HEK293 (cell line): ENCODE measurements around the gene SLC2A2.

Experiments
- CTCF ChIA-PET: fragments of 350-600 bp; formaldehyde crosslinking; extraction: SDS; loops from one replicate; lab custom pipeline; 2021; ENCODE audit warnings: antibody characterized with exemption; lab: Yijun Ruan, JAX
- POLR2A ChIA-PET: fragments of 300-600 bp; formaldehyde crosslinking; extraction: SDS; loops from one replicate; lab custom pipeline; 2020; ENCODE audit warnings: antibody characterized with exemption, inconsistent platforms; lab: Yijun Ruan, JAX
- H3K27ac ChIP-seq: fragments of 200-500 bp; sonication (Bioruptor generic); 2 replicates; pipeline ENCODE4 v1.5.1; 2014; ENCODE audit warnings: low read depth, low read length, control low read depth, inconsistent platforms; ENCODE audit errors: extremely low read depth
- H3K36me3 ChIP-seq, 2 experiments: fragments of 200-500 bp in 1 of 2; sonication (Bioruptor generic) in 1 of 2; 1 replicate in 1 of 2; 2 replicates in 1 of 2; pipeline ENCODE4 v1.5.1; 2014 to 2017; ENCODE audit warnings: inconsistent platforms in 2 of 2, low read length in 2 of 2; ENCODE audit not compliant: control insufficient read depth in 2 of 2, insufficient read depth in 1 of 2
- H3K4me1 ChIP-seq: fragments of 200-500 bp; sonication (Bioruptor generic); 2 replicates; pipeline ENCODE4 v1.5.1; 2014; ENCODE audit warnings: mild to moderate bottlenecking, low read length, inconsistent platforms; ENCODE audit not compliant: control insufficient read depth, insufficient read depth
- H3K4me3 ChIP-seq: 2 replicates; pipeline ENCODE4 v1.5.1; 2011; ENCODE audit warnings: low read depth, mild to moderate bottlenecking, control low read depth, low read length, moderate library complexity
- H3K9me3 ChIP-seq: fragments of 200-500 bp; sonication (Bioruptor generic); 2 replicates; pipeline ENCODE4 v1.5.1; 2014; ENCODE audit warnings: low read depth, low read length, inconsistent platforms; ENCODE audit not compliant: control insufficient read depth, insufficient read depth
- GLIS1 ChIP-seq: fragments of 450-650 bp; formaldehyde crosslinking; IDR thresholded peaks from 2 replicates; pipeline ENCODE4 v1.5.1; 2016; ENCODE audit warnings: missing biosample characterization, missing genetic modification characterization
- HOXC10 ChIP-seq: sonication (generic); formaldehyde crosslinking; IDR thresholded peaks from 2 replicates; pipeline ENCODE4 v1.8.1; 2023; ENCODE audit warnings: mild to moderate bottlenecking, missing genetic modification reagents
- SCRT2 ChIP-seq: fragments of 450-650 bp; formaldehyde crosslinking; IDR thresholded peaks from 2 replicates; pipeline ENCODE4 v1.5.1; 2016; ENCODE audit warnings: missing biosample characterization, missing genetic modification characterization
- YY1 ChIP-seq: fragments of 450-650 bp; formaldehyde crosslinking; IDR thresholded peaks from 2 replicates; pipeline ENCODE4 v1.5.1; 2018; ENCODE audit warnings: missing biosample characterization, missing genetic modification characterization
- ZBTB20 ChIP-seq: fragments of 450-650 bp; formaldehyde crosslinking; IDR thresholded peaks from 2 replicates; pipeline ENCODE4 v1.5.1; 2016; ENCODE audit warnings: missing biosample characterization, missing genetic modification characterization
- ZFP3 ChIP-seq: fragments of 450-650 bp; formaldehyde crosslinking; IDR thresholded peaks from 2 replicates; pipeline ENCODE4 v1.5.1; 2016; ENCODE audit warnings: low read depth, missing biosample characterization, missing genetic modification characterization
- ZFP41 ChIP-seq: fragments of 450-650 bp; formaldehyde crosslinking; IDR thresholded peaks from 2 replicates; pipeline ENCODE4 v1.5.1; 2016; ENCODE audit warnings: missing biosample characterization, missing genetic modification characterization, borderline replicate concordance
- ZNF112 ChIP-seq: fragments of 450-650 bp; formaldehyde crosslinking; IDR thresholded peaks from 2 replicates; pipeline ENCODE4 v1.5.0; 2017; ENCODE audit warnings: missing biosample characterization, missing genetic modification characterization
- ZNF214 ChIP-seq: fragments of 450-650 bp; formaldehyde crosslinking; IDR thresholded peaks from 2 replicates; pipeline ENCODE4 v1.5.1; 2017; ENCODE audit warnings: missing biosample characterization, mild to moderate bottlenecking, missing genetic modification characterization, borderline replicate concordance
- ZNF302 ChIP-seq: fragments of 450-650 bp; formaldehyde crosslinking; IDR thresholded peaks from 2 replicates; pipeline ENCODE4 v1.5.1; 2016; ENCODE audit warnings: missing biosample characterization, missing genetic modification characterization, low read depth
- ZNF514 ChIP-seq: fragments of 450-650 bp; formaldehyde crosslinking; IDR thresholded peaks from 2 replicates; pipeline ENCODE4 v1.5.1; 2016; ENCODE audit warnings: missing biosample characterization, missing genetic modification characterization
- ZNF529 ChIP-seq: fragments of 450-650 bp; formaldehyde crosslinking; IDR thresholded peaks from 2 replicates; pipeline ENCODE4 v1.5.1; 2017; ENCODE audit warnings: missing genetic modification characterization, missing biosample characterization; ENCODE audit not compliant: insufficient replicate concordance
- ZNF747 ChIP-seq: fragments of 450-650 bp; formaldehyde crosslinking; IDR thresholded peaks from 2 replicates; pipeline ENCODE4 v1.5.1; 2016; ENCODE audit warnings: missing biosample characterization, missing genetic modification characterization
- ZNF768 ChIP-seq: fragments of 450-650 bp; formaldehyde crosslinking; IDR thresholded peaks from 2 replicates; pipeline ENCODE4 v1.5.1; 2018; ENCODE audit warnings: missing biosample characterization, mild to moderate bottlenecking, missing genetic modification characterization
- ZNF777 ChIP-seq: fragments of 450-650 bp; formaldehyde crosslinking; IDR thresholded peaks from 2 replicates; pipeline ENCODE4 v1.5.1; 2017; ENCODE audit warnings: missing biosample characterization, missing genetic modification characterization, borderline replicate concordance
- TF ChIP-seq, protein P1 (sequence below): fragments of 450-650 bp; formaldehyde crosslinking; IDR thresholded peaks from 2 replicates; pipeline ENCODE4 v1.5.1; 2017; ENCODE audit warnings: missing biosample characterization, missing genetic modification characterization
- TF ChIP-seq, protein P2 (sequence below): fragments of 450-650 bp; formaldehyde crosslinking; IDR thresholded peaks from 2 replicates; pipeline ENCODE4 v1.5.1; 2017; ENCODE audit warnings: missing biosample characterization, missing genetic modification characterization

The SLC2A2 gene

DNA sequence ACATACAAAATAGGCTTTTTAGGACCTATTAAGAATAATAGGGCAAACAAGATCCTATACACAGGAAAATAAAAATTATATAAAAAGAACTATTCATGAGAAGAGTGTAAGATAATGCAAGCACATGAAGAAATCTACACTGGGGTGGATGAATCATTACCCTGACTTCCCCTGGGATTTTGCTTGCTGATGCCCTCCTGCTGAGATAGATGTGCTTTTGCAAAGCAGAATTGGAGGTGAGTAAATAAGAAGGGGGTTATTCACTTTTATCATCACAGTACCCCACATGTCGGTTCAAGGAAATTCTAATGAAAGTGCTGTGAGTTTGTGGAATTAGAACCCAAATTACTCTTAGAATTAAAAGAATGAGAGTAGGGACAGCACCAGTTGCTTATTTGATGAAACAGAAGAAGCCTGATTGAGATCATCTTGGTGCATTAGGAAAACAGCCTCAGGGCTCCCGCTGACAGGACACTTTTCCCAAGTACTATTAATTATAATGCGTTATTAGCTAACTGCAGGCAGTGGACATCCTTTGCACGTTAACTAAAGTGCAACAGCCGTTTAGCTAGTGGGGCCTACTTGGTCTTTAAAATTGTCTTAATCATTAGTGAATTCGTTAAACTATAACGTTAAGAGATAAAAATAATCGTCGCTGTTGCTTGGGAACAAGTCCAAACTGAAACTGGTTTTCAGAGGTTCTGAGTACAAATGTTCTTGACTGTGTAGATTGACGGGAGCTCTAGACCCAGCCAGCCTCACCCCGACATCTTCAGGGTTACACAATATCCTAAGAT is 48.4 kb downstream of the SLC2A2 start:
- no peak for TF ChIP-seq ZNF777 (tag by site-specific recombination)
- peak; percentile 35 for TF ChIP-seq GLIS1
- TF ChIP-seq SCRT2 (tag by site-specific recombination), result peak; percentile 42
- no peak for TF ChIP-seq ZNF529 (tag by site-specific recombination)
- TF ChIP-seq, protein P1, sequence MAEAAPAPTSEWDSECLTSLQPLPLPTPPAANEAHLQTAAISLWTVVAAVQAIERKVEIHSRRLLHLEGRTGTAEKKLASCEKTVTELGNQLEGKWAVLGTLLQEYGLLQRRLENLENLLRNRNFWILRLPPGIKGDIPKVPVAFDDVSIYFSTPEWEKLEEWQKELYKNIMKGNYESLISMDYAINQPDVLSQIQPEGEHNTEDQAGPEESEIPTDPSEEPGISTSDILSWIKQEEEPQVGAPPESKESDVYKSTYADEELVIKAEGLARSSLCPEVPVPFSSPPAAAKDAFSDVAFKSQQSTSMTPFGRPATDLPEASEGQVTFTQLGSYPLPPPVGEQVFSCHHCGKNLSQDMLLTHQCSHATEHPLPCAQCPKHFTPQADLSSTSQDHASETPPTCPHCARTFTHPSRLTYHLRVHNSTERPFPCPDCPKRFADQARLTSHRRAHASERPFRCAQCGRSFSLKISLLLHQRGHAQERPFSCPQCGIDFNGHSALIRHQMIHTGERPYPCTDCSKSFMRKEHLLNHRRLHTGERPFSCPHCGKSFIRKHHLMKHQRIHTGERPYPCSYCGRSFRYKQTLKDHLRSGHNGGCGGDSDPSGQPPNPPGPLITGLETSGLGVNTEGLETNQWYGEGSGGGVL (tag by site-specific recombination), result no peak
- TF ChIP-seq, all 188 proteins: peak for 2
- ChIA-PET CTCF (interaction anchor here (0.8 to 1.0 kb wide), 2 partner anchors 14 to 1568 kb away, joined by 4 read pairs; no protein-coding TSS in a partner anchor), POLR2A (no interaction called here)
- Histone ChIP-seq H3K27ac (no peak overlapping the region), H3K36me3 (no peaks in the 10 kb centered on the region), H3K9me3 (no peaks in the 10 kb centered on the region), H3K4me3 (no peak overlapping the region), H3K4me1 (no peaks in the 10 kb centered on the region; the same call in 1 of the 2 replicates)

DNA sequence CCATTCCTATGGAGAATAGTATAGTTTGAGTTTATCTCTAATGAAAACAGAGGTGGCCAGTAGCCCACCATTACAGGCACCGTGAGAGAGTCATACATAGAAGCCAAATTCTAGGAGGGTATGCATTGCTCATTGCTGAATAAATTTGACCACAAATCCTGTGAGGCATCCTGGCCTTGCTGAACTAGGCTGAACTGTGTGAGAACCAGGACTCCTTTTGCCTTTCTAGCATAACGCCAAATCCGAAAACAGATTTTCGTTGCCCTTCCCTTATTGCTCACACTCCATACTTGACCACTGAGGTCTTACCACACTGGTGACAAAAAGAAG is 50.4 kb downstream of the SLC2A2 start:
- TF ChIP-seq, protein P2, sequence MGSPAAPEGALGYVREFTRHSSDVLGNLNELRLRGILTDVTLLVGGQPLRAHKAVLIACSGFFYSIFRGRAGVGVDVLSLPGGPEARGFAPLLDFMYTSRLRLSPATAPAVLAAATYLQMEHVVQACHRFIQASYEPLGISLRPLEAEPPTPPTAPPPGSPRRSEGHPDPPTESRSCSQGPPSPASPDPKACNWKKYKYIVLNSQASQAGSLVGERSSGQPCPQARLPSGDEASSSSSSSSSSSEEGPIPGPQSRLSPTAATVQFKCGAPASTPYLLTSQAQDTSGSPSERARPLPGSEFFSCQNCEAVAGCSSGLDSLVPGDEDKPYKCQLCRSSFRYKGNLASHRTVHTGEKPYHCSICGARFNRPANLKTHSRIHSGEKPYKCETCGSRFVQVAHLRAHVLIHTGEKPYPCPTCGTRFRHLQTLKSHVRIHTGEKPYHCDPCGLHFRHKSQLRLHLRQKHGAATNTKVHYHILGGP, result no peak
- no peak for TF ChIP-seq ZNF768
- no peak for TF ChIP-seq ZBTB20
- TF ChIP-seq ZNF214 (tag by site-specific recombination), result no peak
- TF ChIP-seq ZNF112 (tag by site-specific recombination), result no peak
- TF ChIP-seq ZNF302 (tag by site-specific recombination), result no peak
- no peak for TF ChIP-seq ZFP3
- no peak for TF ChIP-seq ZNF514 (tag by site-specific recombination)
- POLR2A ChIA-PET, result no interaction called here

DNA sequence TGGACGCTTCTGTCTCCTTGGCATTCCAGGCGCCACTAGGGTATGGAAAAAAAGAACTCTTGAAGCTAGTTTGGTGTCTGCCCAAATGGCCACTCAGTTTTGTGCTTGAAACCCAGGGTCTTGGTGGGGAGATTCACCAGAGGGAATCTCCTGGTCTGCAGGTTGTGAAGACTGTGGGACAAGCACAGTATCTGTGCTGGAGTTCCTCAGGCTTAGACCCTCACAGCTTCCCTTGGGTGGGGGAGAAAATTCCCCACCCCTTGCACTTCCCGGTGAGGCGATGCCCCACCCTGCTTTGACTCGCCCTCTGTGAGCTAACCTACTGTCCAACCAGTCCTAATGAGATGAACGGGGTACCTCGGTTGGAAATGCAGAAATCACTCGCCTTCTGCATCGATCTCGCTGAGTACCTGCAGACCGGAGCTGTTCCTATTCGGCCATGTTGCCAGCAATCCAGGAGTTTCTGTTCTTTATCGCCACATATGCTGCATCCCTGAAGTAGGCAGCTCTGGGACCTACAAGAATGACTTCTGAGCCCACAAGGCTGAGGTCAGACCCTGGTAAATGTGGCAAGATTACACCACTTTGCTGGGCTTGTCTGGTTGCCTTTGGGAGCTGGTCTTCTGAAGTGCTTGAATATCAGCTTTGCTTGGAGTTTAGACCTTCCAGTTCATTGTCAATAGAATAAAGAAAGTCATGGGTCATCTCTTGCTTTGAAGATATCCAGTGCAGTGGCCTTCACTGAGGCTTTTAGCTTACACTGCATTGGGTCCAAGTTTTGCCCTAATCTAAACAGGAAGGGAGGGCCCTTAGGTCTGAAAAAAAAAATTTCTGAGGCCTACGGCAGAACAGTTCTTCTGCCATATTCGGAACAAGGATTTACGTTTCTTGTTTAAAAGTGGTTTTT is 51.0 kb downstream of the SLC2A2 start:
- POLR2A ChIA-PET, result no interaction called here

More for the DNA sequence above, 50.4 kb downstream of the SLC2A2 start:
- Histone ChIP-seq H3K27ac (no peak overlapping the region), H3K36me3 (no peaks in the 10 kb centered on the region), H3K4me3 (no peak overlapping the region), H3K9me3 (no peaks in the 10 kb centered on the region), H3K4me1 (no peaks in the 10 kb centered on the region; the same call in 1 of the 2 replicates)
- CTCF ChIA-PET, result no interaction called here

More for the DNA sequence above, 51.0 kb downstream of the SLC2A2 start:
- Histone ChIP-seq H3K9me3 (no peaks in the 10 kb centered on the region), H3K36me3 (no peaks in the 10 kb centered on the region), H3K4me1 (no peaks in the 10 kb centered on the region; the same call in 1 of the 2 replicates), H3K4me3 (no peak overlapping the region), H3K27ac (no peak overlapping the region)
- CTCF ChIA-PET, result no interaction called here
- no peak for TF ChIP-seq ZFP41 (tag by site-specific recombination)
- TF ChIP-seq ZNF747 (tag by site-specific recombination), result no peak
- TF ChIP-seq HOXC10 (CRISPR knock-in tag), result no peak
- TF ChIP-seq YY1 (tag by site-specific recombination), result no peak
- TF ChIP-seq, all 188 proteins: peak for 0
